Keratinocyte (primary cell): ENCODE measurements around the gene NELL1.

Source experiments
- EZH2 ChIP-seq: IDR thresholded peaks from one replicate; pipeline ENCODE4 v1.6.1; 2012; ENCODE audit warnings: inconsistent platforms, mild to moderate bottlenecking, low read length, moderate library complexity
- TF ChIP-seq, protein P1 (sequence below), 3 experiments: IDR thresholded peaks in 1 of 3; conservative IDR thresholded peaks in 1 of 3; optimal IDR thresholded peaks in 1 of 3; 2 replicates in 2 of 3; 3 replicates in 1 of 3; pipeline versions ENCODE3 to v1.5.1; 2011; ENCODE audit warnings: low read length in 3 of 3, mild to moderate bottlenecking in 3 of 3, moderate library complexity in 2 of 3, control low read depth in 1 of 3, inconsistent platforms in 1 of 3; ENCODE audit not compliant: insufficient read depth in 2 of 3; ENCODE audit errors: extremely low read depth in 1 of 3

DNA sequence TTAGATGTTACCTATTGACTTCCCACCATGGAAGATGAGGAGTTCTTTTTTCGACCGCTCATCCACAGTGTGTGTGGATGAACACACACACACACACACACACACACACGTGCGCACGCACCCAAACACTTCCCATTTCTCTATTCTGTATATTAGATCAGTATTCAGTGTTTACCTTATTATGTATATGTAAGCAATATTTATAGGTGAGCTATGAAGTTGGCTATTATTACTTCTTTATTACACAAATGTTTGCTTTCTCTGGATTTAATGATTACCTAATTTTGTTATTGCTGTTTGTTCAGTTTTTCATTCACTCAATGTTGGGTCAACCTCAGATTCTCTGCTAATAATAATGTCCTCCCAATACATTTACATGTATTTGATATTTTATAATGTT is 721.0 kb downstream of the NELL1 start:
- TF ChIP-seq, protein P1, sequence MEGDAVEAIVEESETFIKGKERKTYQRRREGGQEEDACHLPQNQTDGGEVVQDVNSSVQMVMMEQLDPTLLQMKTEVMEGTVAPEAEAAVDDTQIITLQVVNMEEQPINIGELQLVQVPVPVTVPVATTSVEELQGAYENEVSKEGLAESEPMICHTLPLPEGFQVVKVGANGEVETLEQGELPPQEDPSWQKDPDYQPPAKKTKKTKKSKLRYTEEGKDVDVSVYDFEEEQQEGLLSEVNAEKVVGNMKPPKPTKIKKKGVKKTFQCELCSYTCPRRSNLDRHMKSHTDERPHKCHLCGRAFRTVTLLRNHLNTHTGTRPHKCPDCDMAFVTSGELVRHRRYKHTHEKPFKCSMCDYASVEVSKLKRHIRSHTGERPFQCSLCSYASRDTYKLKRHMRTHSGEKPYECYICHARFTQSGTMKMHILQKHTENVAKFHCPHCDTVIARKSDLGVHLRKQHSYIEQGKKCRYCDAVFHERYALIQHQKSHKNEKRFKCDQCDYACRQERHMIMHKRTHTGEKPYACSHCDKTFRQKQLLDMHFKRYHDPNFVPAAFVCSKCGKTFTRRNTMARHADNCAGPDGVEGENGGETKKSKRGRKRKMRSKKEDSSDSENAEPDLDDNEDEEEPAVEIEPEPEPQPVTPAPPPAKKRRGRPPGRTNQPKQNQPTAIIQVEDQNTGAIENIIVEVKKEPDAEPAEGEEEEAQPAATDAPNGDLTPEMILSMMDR (optimal IDR thresholded peaks at IDR 0.05 in 1 of 3, IDR thresholded peaks at IDR 0.05 in 1 of 3, conservative IDR thresholded peaks at IDR 0.05 in 1 of 3; ENCODE audit: extremely low read depth in 1 of 3, insufficient read depth in 2 of 3, low read length in 3 of 3): no peak
- no peak for TF ChIP-seq EZH2
